ENCODE measurements around the gene SNX5. TPM values are rescaled to one million over a fixed set of nuclear protein-coding genes. Genes with fewer than 3 reads are reported as not detected.

Gene SNX5
- total RNA-seq, 1 donor from 2014 or later: 46.3 TPM

GRCh38 chr20:17928211-17928611, 40.4 kb downstream of the SNX5 start:
- no peaks in the 10 kb centered on the region for H3K27me3 ChIP-seq (ENCODE audit: low read depth)
- no peak for TF ChIP-seq CTCF (IDR thresholded peaks at IDR 0.05; ENCODE audit: borderline replicate concordance)
- peak overlapping the region; percentile 37 for H3K27ac ChIP-seq (replicated peaks)
- no peak for DNase-seq
- no peaks in the 10 kb centered on the region for H3K36me3 ChIP-seq
- intact Hi-C loops (cut with micrococcal nuclease): no loop called here
- peaks cover 20% of the 10 kb centered on the region for H3K4me1 ChIP-seq
- H3K9me3 ChIP-seq (replicated peaks): peaks cover 11% of the 10 kb centered on the region
- H3K4me3 ChIP-seq: no peak overlapping the region

- Histone ChIP-seq H3K27ac (replicated peaks) (no peak overlapping the region), H3K27me3 (ENCODE audit: low read depth) (no peaks in the 10 kb centered on the region), H3K4me3 (no peak overlapping the region), H3K36me3 (no peaks in the 10 kb centered on the region), H3K9me3 (replicated peaks) (no peaks in the 10 kb centered on the region), H3K4me1 (peaks cover 20% of the 10 kb centered on the region)
- no peak for TF ChIP-seq CTCF (IDR thresholded peaks at IDR 0.05; ENCODE audit: borderline replicate concordance)
- intact Hi-C loops (cut with micrococcal nuclease): no loop called here
- no peak for DNase-seq
Observed at GRCh38 chr20:17925940-17926300, 42.7 kb downstream of the SNX5 start.

DNA sequence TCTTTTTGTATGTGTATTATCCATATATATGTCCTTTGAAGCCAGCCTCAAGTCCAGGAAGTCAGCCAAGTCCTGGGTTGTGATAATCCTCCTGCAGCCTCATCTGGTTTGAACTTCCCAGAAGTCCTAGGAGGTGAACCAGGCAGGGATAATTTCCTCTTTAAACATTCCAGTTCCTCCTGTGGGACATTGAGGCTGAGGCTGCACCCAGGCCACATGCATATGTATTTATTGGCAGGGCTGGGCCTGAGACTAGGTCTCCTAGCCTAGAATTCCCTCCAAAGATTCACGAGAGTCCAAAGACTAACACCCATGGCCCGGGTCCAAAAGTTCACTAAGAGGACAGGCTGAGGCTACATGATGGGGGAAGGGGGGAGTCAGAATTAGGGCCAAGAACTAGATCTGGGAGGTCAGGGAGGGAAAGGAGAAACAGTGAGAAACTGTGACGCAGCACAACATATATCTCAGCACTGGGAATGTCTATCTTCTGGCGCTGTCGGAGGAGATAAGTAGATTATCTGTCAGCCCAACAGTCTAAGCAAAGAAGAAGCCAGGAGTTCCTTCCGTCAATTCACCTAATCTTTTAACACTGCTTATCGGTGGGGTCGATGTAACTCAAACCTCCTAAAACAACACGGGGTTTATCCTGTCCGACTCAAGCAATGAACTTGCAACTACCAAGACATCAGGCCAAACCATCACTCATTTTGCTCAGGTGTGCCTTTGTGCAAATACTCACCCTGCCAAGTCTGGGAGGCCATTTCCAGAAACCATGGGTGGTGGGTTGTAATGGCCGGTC, 43.3 kb downstream of the SNX5 start:
- no peaks in the 10 kb centered on the region for H3K36me3 ChIP-seq
- TF ChIP-seq CTCF (IDR thresholded peaks at IDR 0.05; ENCODE audit: borderline replicate concordance): no peak
- intact Hi-C loops (cut with micrococcal nuclease): no loop called here
- H3K4me1 ChIP-seq: peaks cover 20% of the 10 kb centered on the region
- no peaks in the 10 kb centered on the region for H3K9me3 ChIP-seq (replicated peaks)
- H3K27me3 ChIP-seq (ENCODE audit: low read depth): no peaks in the 10 kb centered on the region
- no peak overlapping the region for H3K4me3 ChIP-seq
- no peak overlapping the region for H3K27ac ChIP-seq (replicated peaks)
- DNase-seq: no peak

- no peak for DNase-seq
- no peaks in the 10 kb centered on the region for H3K36me3 ChIP-seq
- peaks cover 7% of the 10 kb centered on the region for H3K4me1 ChIP-seq
- TF ChIP-seq CTCF (IDR thresholded peaks at IDR 0.05; ENCODE audit: borderline replicate concordance): no peak
- no peak overlapping the region for H3K27ac ChIP-seq (replicated peaks)
- H3K4me3 ChIP-seq: no peak overlapping the region
- H3K27me3 ChIP-seq (ENCODE audit: low read depth): no peaks in the 10 kb centered on the region
- H3K9me3 ChIP-seq (replicated peaks): no peaks in the 10 kb centered on the region
- intact Hi-C loops (cut with micrococcal nuclease): no loop called here
Observed at GRCh38 chr20:17921774-17922173, 46.8 kb downstream of the SNX5 start.

GRCh38 chr20:17919149-17919548, 49.4 kb downstream of the SNX5 start:
- Histone ChIP-seq H3K36me3 (no peaks in the 10 kb centered on the region), H3K4me3 (no peak overlapping the region), H3K27me3 (ENCODE audit: low read depth) (no peaks in the 10 kb centered on the region), H3K4me1 (no peaks in the 10 kb centered on the region), H3K9me3 (replicated peaks) (no peaks in the 10 kb centered on the region), H3K27ac (replicated peaks) (no peak overlapping the region)
- no peak for TF ChIP-seq CTCF (IDR thresholded peaks at IDR 0.05; ENCODE audit: borderline replicate concordance)
- no peak for DNase-seq
- intact Hi-C loops (cut with micrococcal nuclease): no loop called here
